GM21576 (cell line): ENCODE measurements around the gene KATNAL1.
"Not testable (repeated sequence)": the region's sequence is repeated elsewhere in the genome, so short reads cannot be mapped to it uniquely, and the experiment has no call there.

Experiments
- ATAC-seq: cut with Tn5 transposase; IDR thresholded peaks from one replicate; pipeline ENCODE4 v1.9.1; 2021; ENCODE audit warnings: mild to moderate bottlenecking, moderate library complexity; ENCODE audit not compliant: unreplicated experiment

KATNAL1 gene

GRCh38 chr13:30295116-30295515, 12.2 kb downstream of the KATNAL1 start:
- no peak for ATAC-seq

GRCh38 chr13:30294004-30294403, 13.3 kb downstream of the KATNAL1 start:
- no peak for ATAC-seq

GRCh38 chr13:30292325-30292724, 15.0 kb downstream of the KATNAL1 start:
- ATAC-seq = no peak

GRCh38 chr13:30290812-30291436, 16.4 kb downstream of the KATNAL1 start:
- no peak for ATAC-seq

GRCh38 chr13:30289533-30289932, 17.8 kb downstream of the KATNAL1 start:
- ATAC-seq = no peak

- ATAC-seq = not testable (repeated sequence)
Measured at GRCh38 chr13:30286059-30286458, 21.3 kb downstream of the KATNAL1 start.

DNA sequence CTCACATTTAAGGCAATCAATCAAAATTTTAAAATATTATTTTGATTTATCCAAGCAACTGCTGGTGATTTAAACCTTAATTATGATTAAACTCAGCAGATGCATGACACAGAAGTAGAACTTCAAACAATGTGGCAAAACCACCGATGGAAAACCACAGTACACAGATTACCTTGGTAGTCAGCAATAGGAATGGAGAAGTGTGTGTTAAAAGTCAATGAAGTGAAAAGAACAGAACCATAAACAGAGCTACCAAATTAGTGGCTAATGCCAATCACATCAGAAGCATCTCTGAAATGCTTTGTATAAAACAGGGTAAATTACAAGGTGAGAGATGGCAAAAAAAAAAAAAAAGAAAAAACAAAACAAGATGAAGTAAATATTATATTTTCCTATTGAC, 31.2 kb downstream of the KATNAL1 start:
- ATAC-seq = no peak

GRCh38 chr13:30274083-30274482, 33.3 kb downstream of the KATNAL1 start:
- ATAC-seq = no peak

GRCh38 chr13:30270035-30270434, 37.3 kb downstream of the KATNAL1 start:
- not testable (repeated sequence) for ATAC-seq

GRCh38 chr13:30268673-30269072, 38.7 kb downstream of the KATNAL1 start:
- no peak for ATAC-seq

DNA sequence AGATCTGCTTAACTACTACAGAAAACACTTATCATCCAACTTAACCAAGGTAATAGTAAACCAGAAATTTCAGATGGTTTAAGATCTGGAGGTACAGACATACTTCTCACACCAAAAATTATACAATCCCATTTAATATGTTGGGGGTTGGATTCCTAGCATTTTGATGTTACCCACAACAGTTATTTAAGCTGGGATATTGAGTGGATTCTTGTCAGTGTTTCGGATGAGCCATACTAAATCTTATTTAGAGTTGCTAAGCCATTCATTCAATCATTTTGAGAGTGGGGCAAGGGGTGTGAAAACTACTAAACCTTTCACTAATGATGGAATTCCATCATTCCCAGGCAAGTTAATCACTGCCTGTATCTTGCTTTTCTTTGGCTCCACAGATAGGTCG, 40.6 kb downstream of the KATNAL1 start:
- no peak for ATAC-seq

DNA sequence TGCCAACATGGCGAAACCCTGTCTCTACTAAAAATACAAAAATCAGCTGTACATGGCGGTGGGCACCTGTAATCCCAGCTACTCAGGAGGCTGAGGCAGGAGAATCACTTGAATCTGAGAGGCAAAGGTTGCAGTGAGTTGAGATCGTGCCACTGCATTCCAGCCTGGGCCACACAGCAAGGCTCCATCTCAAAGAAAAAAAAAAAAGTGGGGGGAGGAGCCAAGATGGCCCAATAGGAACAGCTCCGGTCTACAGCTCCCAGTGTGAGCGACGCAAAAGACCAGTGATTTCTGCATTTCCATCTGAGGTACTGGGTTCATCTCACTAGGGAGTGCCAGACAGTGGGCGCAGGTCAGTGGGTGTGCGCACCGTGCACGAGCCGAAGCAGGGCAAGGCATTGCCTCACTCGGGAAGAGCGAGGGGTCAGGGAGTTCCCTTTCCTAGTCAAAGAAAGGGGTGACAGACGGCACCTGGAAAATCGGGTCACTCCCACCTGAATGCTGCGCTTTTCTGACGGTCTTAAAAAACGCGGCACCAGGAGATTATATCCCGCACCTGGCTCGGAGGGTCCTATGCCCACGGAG, 48.1 kb downstream of the KATNAL1 start:
- ATAC-seq = not testable (repeated sequence)

- ATAC-seq = peak; percentile 62
Measured at GRCh38 chr13:30257468-30258099, 49.8 kb downstream of the KATNAL1 start.

- ATAC-seq = no peak
Measured at GRCh38 chr13:30256713-30257467, 50.5 kb downstream of the KATNAL1 start.

GRCh38 chr13:30255696-30256095, 51.7 kb downstream of the KATNAL1 start:
- ATAC-seq = no peak

DNA sequence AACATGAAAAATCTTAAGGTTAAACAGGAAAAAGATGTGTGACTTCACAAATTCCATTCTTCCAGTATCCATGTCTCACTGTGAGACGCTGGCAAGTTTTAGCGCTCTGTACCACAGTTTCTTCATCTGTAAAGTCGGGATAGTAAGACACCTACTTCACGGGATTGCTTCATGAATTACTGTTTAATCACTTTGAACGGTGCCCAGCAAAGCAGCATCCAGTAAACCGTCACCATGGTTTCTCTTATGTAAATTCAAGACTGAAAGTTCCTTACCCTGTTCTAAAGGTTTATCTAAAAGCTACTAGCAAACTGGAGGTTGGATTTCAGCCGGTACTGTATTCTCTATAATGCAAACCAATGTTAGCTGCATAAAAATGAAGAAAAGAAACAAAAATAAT, 53.5 kb downstream of the KATNAL1 start:
- no peak for ATAC-seq

- no peak for ATAC-seq
Measured at GRCh38 chr13:30247406-30247805, 59.9 kb downstream of the KATNAL1 start.

DNA sequence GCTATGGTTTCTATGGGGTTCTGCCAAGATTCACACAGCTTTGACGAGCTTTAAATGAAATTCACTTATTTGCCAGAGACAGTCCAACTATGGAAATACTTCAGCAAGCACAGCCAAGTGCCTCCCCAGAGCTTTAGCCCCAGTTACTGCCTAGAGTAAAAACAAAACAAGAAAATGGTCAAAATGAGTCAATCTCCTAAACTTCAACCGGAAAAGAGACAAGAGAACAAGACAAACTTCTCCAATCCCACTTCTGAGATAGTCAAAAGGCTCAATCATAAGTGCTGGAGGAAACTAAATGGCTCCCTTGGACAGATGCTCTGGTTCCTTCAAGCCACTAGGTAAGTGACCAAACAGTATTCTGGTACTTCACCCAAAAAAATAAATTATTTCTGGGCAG, 65.8 kb downstream of the KATNAL1 start:
- ATAC-seq = peak; percentile 69

DNA sequence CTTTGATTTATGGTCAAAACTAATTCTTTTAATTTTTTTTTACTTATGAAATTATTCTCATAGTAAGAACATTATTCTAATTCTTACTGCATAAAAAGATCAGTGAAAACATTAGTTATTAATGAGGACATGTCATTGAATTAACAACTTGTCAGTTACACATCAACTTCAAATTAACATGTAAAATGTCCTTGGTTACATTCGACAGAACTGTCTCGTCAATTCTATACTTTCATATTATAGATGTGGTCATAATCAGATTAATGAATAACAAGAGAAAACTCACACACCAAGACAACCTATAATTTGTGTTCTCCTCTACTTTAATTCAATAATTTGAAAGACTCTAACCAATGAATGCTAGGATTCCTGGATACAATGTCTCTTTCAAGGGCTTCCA, 66.7 kb downstream of the KATNAL1 start:
- no peak for ATAC-seq

DNA sequence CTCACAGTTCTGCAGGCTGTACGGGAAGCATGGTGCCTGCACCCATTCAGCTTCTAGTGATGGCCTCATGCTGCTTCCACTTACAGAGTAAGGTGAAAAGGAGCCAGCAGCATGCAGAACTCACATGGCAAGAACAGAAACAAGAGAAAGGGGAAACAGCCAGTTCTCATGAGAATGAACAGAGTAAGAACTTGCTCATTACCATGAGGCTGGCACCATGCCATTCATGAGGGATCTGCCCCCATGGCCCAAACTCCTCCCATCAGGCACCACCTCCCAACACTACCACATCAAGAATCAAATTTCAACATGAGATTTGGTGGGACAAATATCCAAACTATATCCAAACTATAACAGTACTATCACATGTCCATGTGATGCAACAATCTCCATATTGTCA, 72.1 kb downstream of the KATNAL1 start:
- no peak for ATAC-seq

- no peak for ATAC-seq
Measured at GRCh38 chr13:30234619-30235162, 72.7 kb downstream of the KATNAL1 start.
